Neural cell (in vitro differentiated cells): ENCODE results near the gene MYG1.

Experiments
- RAD21 ChIP-seq: fragments of 450-650 bp; conservative IDR thresholded peaks from 2 replicates; pipeline ENCODE4 v1.6.1; 2014; ENCODE audit warnings: antibody characterized with exemption, mild to moderate bottlenecking, moderate library complexity
- TAF1 ChIP-seq: IDR thresholded peaks from 2 replicates; pipeline ENCODE4 v1.6.1; 2012; ENCODE audit warnings: low read depth
- TF ChIP-seq, protein P1 (sequence below): fragments of 450-650 bp; IDR thresholded peaks from 2 replicates; pipeline ENCODE4 v1.5.1; 2014; ENCODE audit warnings: antibody characterized with exemption, mild to moderate bottlenecking, moderate library complexity; ENCODE audit not compliant: poor library complexity, severe bottlenecking

DNA sequence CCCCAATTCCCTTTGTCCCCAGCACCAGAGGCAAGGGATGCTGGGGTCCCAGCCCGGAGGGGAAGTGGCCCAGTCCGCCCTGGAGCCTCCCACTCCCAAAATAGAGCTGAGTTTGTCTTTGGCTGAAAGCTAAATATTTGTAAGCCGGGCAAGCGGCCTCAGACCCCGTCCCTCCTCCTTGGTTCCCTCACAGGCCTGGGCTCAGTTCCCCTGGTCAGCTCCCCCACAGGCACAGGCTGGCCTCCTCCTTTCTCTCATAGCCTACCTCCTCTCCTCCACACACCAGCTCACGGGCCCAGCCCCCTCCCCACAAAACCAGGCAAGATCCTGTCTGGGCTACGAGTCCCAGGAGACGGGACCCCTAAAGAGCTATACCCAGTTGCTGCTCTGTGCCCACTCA lies 35.3 kb downstream of the MYG1 start:
- TF ChIP-seq RAD21 = no peak
- TF ChIP-seq, protein P1, sequence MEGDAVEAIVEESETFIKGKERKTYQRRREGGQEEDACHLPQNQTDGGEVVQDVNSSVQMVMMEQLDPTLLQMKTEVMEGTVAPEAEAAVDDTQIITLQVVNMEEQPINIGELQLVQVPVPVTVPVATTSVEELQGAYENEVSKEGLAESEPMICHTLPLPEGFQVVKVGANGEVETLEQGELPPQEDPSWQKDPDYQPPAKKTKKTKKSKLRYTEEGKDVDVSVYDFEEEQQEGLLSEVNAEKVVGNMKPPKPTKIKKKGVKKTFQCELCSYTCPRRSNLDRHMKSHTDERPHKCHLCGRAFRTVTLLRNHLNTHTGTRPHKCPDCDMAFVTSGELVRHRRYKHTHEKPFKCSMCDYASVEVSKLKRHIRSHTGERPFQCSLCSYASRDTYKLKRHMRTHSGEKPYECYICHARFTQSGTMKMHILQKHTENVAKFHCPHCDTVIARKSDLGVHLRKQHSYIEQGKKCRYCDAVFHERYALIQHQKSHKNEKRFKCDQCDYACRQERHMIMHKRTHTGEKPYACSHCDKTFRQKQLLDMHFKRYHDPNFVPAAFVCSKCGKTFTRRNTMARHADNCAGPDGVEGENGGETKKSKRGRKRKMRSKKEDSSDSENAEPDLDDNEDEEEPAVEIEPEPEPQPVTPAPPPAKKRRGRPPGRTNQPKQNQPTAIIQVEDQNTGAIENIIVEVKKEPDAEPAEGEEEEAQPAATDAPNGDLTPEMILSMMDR = no peak
- no peak for TF ChIP-seq TAF1
